Lower lobe of right lung (tissue), 2 donors: ENCODE data around the gene TMEM250. TPM values are rescaled to one million over a fixed set of nuclear protein-coding genes. Genes with fewer than 3 reads are reported as not detected.

ENCODE experiments used
- ATAC-seq, 2 donors: fragments of 200-7000 bp; cut with Tn5 transposase; one replicate each; pipeline ENCODE4 v1.9.1; 2020 to 2022; ENCODE audit warnings: mild to moderate bottlenecking in 2 of 2, moderate library complexity in 2 of 2
- DNase-seq: peaks from one replicate; pipeline ENCODE4 v3.0.0-alpha.2; 2020
- H3K27ac ChIP-seq: fragments of 200-600 bp; one replicate; pipeline ENCODE4 v1.8.0; 2022
- H3K27me3 ChIP-seq: fragments of 200-600 bp; one replicate; pipeline ENCODE4 v1.8.0; 2022; ENCODE audit warnings: low read depth
- H3K36me3 ChIP-seq: fragments of 200-600 bp; one replicate; pipeline ENCODE4 v1.8.0; 2022; ENCODE audit warnings: mild to moderate bottlenecking
- H3K4me1 ChIP-seq: fragments of 200-600 bp; one replicate; pipeline ENCODE4 v1.8.0; 2022
- H3K4me3 ChIP-seq: fragments of 200-600 bp; one replicate; pipeline ENCODE4 v1.8.0; 2022; ENCODE audit warnings: mild to moderate bottlenecking
- H3K9me3 ChIP-seq: fragments of 200-600 bp; one replicate; pipeline ENCODE4 v1.8.0; 2022
- intact Hi-C: fragments of 100-400 bp; cut with DNase I; formaldehyde crosslinking; loops from one replicate; pipeline ENCODE4 v1.11.0; 2022
- total RNA-seq: library from RNA; stranded (reverse); fragmentation: NEBNext Ultra II Directional; extraction: Animal tissue kit (Norgen Biotek cat#: 25700); gene quantifications from one replicate; pipeline ENCODE4 v1.2.1, GENCODE V29; 2021
- TF ChIP-seq, protein P1 (sequence below): fragments of 200-600 bp; IDR thresholded peaks from one replicate; pipeline ENCODE4 v1.8.0; 2022; ENCODE audit warnings: antibody characterized with exemption, mild to moderate bottlenecking
- donor health status: DM: no; HTN: yes; CAD: no; lungs with severe emphysema.

TMEM250 gene
- total RNA-seq, 1 donor from 2014 or later: 31.2 TPM

- Histone ChIP-seq H3K4me1 (peaks cover 60% of the 10 kb centered on the region), H3K4me3 (no peak overlapping the region)
- DNase-seq: peak; percentile 51
These were observed 37.4 kb downstream of the TMEM250 start for GRCh38 chr9:136081113-136081825.

GRCh38 chr9:136080716-136081112, 38.0 kb downstream of the TMEM250 start:
- intact Hi-C loops: no loop called here
- H3K4me3 ChIP-seq: no peak overlapping the region
- no peaks in the 10 kb centered on the region for H3K9me3 ChIP-seq
- TF ChIP-seq, protein P1, sequence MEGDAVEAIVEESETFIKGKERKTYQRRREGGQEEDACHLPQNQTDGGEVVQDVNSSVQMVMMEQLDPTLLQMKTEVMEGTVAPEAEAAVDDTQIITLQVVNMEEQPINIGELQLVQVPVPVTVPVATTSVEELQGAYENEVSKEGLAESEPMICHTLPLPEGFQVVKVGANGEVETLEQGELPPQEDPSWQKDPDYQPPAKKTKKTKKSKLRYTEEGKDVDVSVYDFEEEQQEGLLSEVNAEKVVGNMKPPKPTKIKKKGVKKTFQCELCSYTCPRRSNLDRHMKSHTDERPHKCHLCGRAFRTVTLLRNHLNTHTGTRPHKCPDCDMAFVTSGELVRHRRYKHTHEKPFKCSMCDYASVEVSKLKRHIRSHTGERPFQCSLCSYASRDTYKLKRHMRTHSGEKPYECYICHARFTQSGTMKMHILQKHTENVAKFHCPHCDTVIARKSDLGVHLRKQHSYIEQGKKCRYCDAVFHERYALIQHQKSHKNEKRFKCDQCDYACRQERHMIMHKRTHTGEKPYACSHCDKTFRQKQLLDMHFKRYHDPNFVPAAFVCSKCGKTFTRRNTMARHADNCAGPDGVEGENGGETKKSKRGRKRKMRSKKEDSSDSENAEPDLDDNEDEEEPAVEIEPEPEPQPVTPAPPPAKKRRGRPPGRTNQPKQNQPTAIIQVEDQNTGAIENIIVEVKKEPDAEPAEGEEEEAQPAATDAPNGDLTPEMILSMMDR: no peak
- peaks cover 60% of the 10 kb centered on the region for H3K4me1 ChIP-seq
- H3K27ac ChIP-seq: no peak overlapping the region
- ATAC-seq (no peak), DNase-seq (peak; percentile 35)
- H3K36me3 ChIP-seq: peaks cover 4% of the 10 kb centered on the region
- H3K27me3 ChIP-seq: no peaks in the 10 kb centered on the region

More at GRCh38 chr9:136081113-136081825, 37.4 kb downstream of the TMEM250 start:
- intact Hi-C loops: no loop called here
- ATAC-seq: peak; percentile 3 to 4
- TF ChIP-seq, protein P1: no peak
- peaks cover 4% of the 10 kb centered on the region for H3K36me3 ChIP-seq
- H3K9me3 ChIP-seq: no peaks in the 10 kb centered on the region
- no peaks in the 10 kb centered on the region for H3K27me3 ChIP-seq
- no peak overlapping the region for H3K27ac ChIP-seq

DNA sequence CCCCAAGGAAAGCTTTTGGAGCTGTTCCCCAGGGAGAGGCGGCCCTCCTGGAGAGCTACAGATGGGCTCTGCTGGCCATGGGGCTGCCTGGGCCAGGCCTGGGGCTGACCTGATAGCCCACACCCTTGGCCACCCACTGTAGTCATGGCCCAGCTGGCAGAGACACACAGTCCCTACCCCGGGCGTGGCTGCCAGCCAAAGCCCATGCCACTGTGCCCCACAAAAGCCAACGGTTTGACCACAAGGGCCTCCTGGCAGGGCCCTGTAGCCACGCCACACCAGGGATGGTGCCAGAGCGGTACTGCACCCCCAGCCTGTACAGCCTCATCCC, 38.8 kb downstream of the TMEM250 start:
- TF ChIP-seq, protein P1: no peak
- peak overlapping the region; percentile 51 for H3K27ac ChIP-seq
- H3K4me1 ChIP-seq: peaks cover 59% of the 10 kb centered on the region
- no peaks in the 10 kb centered on the region for H3K27me3 ChIP-seq
- no peaks in the 10 kb centered on the region for H3K9me3 ChIP-seq
- intact Hi-C loops: no loop called here
- peaks cover 10% of the 10 kb centered on the region for H3K36me3 ChIP-seq
- DNase-seq (peak; percentile 44), ATAC-seq (peak; percentile 1 to 2)
- no peak overlapping the region for H3K4me3 ChIP-seq

DNA sequence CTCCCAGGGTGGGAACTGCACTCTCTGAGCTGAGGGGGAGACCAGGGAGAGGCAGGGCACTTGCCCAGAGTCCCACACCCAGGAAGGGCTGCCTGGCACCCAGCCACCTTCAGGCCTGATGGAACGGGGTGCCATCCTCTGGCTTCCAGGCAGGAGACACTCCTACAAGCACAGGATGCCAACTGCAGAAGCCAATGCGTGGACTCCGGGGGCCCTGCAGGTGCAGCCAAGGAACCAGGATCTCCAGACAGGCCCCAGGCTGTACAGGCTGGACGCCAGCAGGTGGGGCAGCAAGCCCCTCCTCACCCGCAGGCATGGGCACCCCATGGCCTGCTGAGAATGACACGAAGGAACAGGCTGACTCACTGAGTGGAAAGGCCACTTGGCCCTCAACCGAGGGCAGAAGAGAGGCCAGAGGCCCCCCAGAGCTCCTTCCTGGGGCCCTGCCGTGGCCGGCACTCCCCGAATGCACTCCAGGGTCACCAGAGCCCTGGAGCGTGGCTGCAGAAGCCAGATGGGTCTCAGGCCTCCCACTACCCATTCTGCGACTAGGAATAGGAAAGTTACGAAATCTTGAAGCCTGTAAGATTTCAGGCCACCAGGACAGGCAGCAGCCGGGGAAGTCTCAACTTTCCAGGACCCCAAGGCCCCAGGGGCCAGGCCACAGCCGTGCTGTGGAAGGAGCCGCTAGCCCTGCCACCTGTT, 39.3 kb downstream of the TMEM250 start:
- intact Hi-C loops: no loop called here
- ATAC-seq: peak in 1 of 2 donors; percentile 29
- Histone ChIP-seq H3K9me3 (no peaks in the 10 kb centered on the region), H3K27me3 (no peaks in the 10 kb centered on the region), H3K36me3 (peaks cover 10% of the 10 kb centered on the region), H3K4me3 (no peak overlapping the region), H3K4me1 (peaks cover 54% of the 10 kb centered on the region), H3K27ac (peak overlapping the region; percentile 51)
- DNase-seq: peak; percentile 42
- TF ChIP-seq, protein P1: no peak

GRCh38 chr9:136078498-136079011, 40.1 kb downstream of the TMEM250 start:
- intact Hi-C loops: no loop called here
- Histone ChIP-seq H3K27ac (no peak overlapping the region), H3K36me3 (peaks cover 6% of the 10 kb centered on the region), H3K4me3 (no peak overlapping the region), H3K4me1 (peaks cover 53% of the 10 kb centered on the region), H3K27me3 (no peaks in the 10 kb centered on the region), H3K9me3 (no peaks in the 10 kb centered on the region)
- ATAC-seq (no peak), DNase-seq (peak; percentile 35)
- TF ChIP-seq, protein P1: no peak
